ENCODE data around the gene CPSF4L. TPM values are rescaled to one million over a fixed set of nuclear protein-coding genes. Genes with fewer than 3 reads are reported as not detected.
A peak's percentile ranks its signal among the peaks of the same experiment; 100 is the strongest.

The CPSF4L gene
- total and polyA plus RNA-seq, 2 donors (not counting 3 experiments of a cell fraction or from before 2014, with no cell fraction given): not detected

DNA sequence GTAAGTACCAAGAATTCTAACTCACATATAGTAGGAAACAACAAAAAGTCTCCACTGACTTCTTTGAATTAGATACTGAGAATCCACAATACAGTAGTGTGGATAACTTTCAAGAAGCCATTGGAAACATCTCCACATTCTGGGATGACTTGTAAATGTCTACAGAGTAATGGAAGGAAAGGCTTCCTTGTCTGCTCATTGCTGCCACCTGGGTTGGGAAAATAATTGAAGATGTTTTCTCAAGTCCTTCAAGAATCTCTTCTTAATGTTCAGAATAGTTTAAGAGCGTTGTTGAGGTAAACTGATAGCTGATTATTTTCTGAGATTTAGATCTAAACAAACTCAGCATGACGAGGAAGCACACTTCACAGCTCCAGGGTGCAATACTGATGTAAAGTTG lies 14.0 kb downstream of the CPSF4L start:
- intact Hi-C loops (cut with micrococcal nuclease): loop anchor here (1.0 kb wide), 2 partner anchors 56 to 520 kb away; no protein-coding TSS in a partner anchor
- FAIRE-seq: no peak
- POLR2A ChIA-PET: no interaction called here

More for the DNA sequence above, 14.0 kb downstream of the CPSF4L start:
- dilution Hi-C loops (cut with MboI; ENCODE audit: extremely low pct_ligation_motif_present, low sequenced_read_pairs): no loop called here
- Histone ChIP-seq H3K27me3 (ENCODE audit: control insufficient read depth in 2 of 2, insufficient read depth in 2 of 2, low read length in 2 of 2) (no peaks in the 10 kb centered on the region), H3K4me3 (replicated peaks in 1 of 3; ENCODE audit: insufficient read depth in 1 of 3, low read depth in 1 of 3, low read length in 3 of 3) (no peak overlapping the region), H3K9ac (replicated peaks; ENCODE audit: extremely low read depth, insufficient read depth, low read length) (no peak overlapping the region), H2AFZ (ENCODE audit: low read depth, low read length) (no peak overlapping the region), H3K4me1 (ENCODE audit: control insufficient read depth, extremely low read depth, insufficient read depth, low read length) (no peaks in the 10 kb centered on the region), H3K9me1 (replicated peaks; ENCODE audit: control insufficient read depth, extremely low read depth, insufficient read depth, low read length) (no peaks in the 10 kb centered on the region), H4K20me1 (replicated peaks; ENCODE audit: control insufficient read depth, extremely low read depth, insufficient read depth, low read length) (no peaks in the 10 kb centered on the region), H3K4me2 (ENCODE audit: insufficient read depth, low read length) (no peak overlapping the region), H3K27ac (ENCODE audit: insufficient read depth, low read depth, low read length) (no peak overlapping the region), H3K9me3 (replicated peaks; ENCODE audit: control insufficient read depth, insufficient read depth, low read length) (no peaks in the 10 kb centered on the region), H3K79me2 (ENCODE audit: control insufficient read depth, insufficient read depth, low read length) (no peaks in the 10 kb centered on the region), H3K36me3 (ENCODE audit: control insufficient read depth in 2 of 2, extremely low read depth in 1 of 2, insufficient read depth in 2 of 2, low read length in 2 of 2) (peaks cover 0 to 5% of the 10 kb centered on the region in 2 experiments)
- CTCF ChIA-PET: interaction anchor here (1.1 to 7.4 kb wide), 6 partner anchors 9 to 691 kb away, joined by 3 to 73 read pairs (median 11); a partner anchor contains a TSS
- BruUV-seq (replicated peaks): no TSS peak
- DNase-seq (ENCODE audit: low read depth, low spot score): peak; percentile 29
- TF ChIP-seq FOS (IDR thresholded peaks at IDR 0.05; ENCODE audit: borderline replicate concordance, insufficient read depth, low read length) (no peak), MYC (IDR thresholded peaks at IDR 0.05; ENCODE audit: low read depth, low read length) (no peak), EZH2 (IDR thresholded peaks at IDR 0.05; ENCODE audit: borderline replicate concordance, low read depth, low read length, severe bottlenecking) (no peak), POLR2A (IDR thresholded peaks at IDR 0.05; ENCODE audit: low read depth, low read length) (no peak), GATA2 (IDR thresholded peaks at IDR 0.05; ENCODE audit: insufficient read depth, insufficient read length, low read depth, low read length) (no peak), JUN (IDR thresholded peaks at IDR 0.05; ENCODE audit: borderline replicate concordance, insufficient read depth, insufficient read length, low read depth) (no peak), POLR2AphosphoS5 (IDR thresholded peaks at IDR 0.05; ENCODE audit: insufficient read depth, low read depth, low read length) (no peak)
- TF ChIP-seq, protein P1, sequence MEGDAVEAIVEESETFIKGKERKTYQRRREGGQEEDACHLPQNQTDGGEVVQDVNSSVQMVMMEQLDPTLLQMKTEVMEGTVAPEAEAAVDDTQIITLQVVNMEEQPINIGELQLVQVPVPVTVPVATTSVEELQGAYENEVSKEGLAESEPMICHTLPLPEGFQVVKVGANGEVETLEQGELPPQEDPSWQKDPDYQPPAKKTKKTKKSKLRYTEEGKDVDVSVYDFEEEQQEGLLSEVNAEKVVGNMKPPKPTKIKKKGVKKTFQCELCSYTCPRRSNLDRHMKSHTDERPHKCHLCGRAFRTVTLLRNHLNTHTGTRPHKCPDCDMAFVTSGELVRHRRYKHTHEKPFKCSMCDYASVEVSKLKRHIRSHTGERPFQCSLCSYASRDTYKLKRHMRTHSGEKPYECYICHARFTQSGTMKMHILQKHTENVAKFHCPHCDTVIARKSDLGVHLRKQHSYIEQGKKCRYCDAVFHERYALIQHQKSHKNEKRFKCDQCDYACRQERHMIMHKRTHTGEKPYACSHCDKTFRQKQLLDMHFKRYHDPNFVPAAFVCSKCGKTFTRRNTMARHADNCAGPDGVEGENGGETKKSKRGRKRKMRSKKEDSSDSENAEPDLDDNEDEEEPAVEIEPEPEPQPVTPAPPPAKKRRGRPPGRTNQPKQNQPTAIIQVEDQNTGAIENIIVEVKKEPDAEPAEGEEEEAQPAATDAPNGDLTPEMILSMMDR (IDR thresholded peaks at IDR 0.05; ENCODE audit: extremely low read depth in 1 of 2, insufficient read depth in 1 of 2, low read depth in 1 of 2, low read length in 2 of 2): no peak
- TF ChIP-seq, protein P2, sequence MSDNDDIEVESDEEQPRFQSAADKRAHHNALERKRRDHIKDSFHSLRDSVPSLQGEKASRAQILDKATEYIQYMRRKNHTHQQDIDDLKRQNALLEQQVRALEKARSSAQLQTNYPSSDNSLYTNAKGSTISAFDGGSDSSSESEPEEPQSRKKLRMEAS (IDR thresholded peaks at IDR 0.05; ENCODE audit: insufficient read depth, insufficient read length): no peak

Measured in endothelial cell of umbilical vein (primary cell).